HG02981 (cell line): ENCODE measurements around the gene AJM1.
"Not testable (repeated sequence)": the region's sequence is repeated elsewhere in the genome, so short reads cannot be mapped to it uniquely, and the experiment has no call there.

ENCODE experiments used
- ATAC-seq: cut with Tn5 transposase; IDR thresholded peaks from one replicate; pipeline ENCODE4 v1.9.1; 2021; ENCODE audit warnings: mild to moderate bottlenecking, moderate library complexity; ENCODE audit not compliant: unreplicated experiment

Gene AJM1

DNA sequence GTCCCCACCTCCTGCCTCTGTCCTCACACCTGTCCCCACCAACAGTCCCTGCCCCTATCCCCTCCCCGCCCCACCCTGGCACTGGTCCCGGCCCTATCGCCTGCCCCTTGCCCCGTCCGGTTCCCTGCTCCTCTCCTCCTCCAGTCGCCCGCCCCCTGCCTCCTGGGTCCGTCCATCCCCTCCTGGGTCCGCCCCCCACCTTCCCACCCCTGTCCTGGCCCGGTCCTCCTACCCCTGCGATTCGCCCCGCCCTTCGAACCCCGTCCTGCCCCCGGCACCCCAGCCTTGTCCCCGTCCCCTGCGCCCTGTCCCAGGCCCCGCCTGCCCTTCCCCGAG is 23.5 kb downstream of the AJM1 start:
- no peak for ATAC-seq

DNA sequence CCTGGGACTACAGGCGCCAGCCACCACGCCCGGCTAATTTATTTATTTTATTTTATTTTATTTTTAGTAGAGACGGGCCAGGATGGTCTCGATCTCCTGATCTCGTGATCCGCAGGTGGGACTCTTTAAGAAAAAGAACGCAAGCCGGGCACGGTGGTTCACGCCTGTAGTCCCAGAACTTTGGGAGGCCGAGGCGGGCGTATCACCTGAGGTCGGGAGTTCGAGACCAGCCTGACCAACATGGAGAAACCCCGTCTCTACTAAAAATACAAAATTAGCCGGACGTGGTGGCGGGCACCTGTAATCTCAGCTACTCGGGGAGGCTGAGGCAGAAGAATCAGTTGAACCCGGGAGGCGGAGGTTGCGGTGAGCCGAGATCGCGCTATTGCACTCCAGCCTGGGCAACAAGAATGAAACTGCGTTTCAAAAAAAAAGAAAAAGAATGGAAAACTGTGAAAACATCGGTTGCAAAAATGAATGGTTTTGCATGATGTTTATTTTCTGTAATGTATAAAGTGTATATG is 24.7 kb downstream of the AJM1 start:
- not testable (repeated sequence) for ATAC-seq

DNA sequence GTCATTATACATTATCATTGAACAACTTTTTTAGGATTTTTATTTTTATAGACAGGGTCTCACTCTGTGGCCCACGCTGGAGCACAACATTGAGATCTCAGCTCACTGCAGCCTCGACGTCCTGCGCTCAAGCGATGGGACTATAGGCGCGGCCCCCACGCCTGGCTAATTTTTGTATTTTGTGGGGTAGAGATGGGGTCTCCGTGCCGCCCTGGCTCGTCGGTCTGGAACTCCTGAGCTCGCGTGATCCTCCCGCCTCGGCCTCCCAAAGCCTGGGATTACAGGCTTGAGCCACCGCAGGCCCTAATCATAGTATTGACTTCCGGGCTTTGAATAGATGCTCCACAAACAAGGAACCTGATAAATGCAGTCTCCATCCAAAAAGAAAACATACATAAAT is 25.2 kb downstream of the AJM1 start:
- no peak for ATAC-seq

DNA sequence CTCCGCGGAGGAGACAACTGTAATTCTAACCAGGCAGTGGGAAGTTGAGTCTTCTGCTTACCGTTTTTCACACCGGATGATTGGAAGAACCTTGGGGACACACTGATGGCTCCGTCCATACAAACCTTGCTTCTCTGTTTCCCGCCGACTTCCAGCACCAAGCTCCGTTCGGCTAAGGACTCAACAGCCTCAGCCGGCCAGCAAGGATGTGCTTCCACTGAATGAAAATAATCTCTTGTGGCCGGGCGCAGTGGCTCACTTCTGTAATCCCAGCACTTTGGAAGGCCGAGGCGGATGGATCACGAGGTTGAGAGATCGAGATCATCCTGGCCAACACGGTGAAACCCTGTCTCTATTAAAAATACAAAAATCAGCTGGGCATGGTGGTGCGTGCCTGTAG is 25.6 kb downstream of the AJM1 start:
- ATAC-seq = no peak

DNA sequence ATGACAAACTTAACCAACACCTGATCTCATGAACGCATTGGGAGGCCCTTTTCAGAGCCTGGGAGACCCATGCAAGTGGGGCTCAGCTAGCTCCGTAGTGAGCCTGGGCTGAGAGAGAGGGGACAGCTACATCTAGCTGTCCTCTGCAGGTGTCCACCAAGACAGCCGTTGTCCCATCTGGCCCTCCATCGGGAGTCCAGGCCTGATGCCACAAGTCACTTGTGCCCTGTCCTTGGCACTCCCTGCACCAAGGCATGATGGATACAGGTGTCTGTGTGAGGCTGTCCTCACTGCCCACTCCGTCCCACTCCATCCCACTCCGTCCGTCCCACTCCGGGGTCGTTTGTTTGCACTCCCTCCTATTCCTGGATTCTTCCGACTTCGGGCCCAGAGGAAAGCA is 26.4 kb downstream of the AJM1 start:
- no peak for ATAC-seq

DNA sequence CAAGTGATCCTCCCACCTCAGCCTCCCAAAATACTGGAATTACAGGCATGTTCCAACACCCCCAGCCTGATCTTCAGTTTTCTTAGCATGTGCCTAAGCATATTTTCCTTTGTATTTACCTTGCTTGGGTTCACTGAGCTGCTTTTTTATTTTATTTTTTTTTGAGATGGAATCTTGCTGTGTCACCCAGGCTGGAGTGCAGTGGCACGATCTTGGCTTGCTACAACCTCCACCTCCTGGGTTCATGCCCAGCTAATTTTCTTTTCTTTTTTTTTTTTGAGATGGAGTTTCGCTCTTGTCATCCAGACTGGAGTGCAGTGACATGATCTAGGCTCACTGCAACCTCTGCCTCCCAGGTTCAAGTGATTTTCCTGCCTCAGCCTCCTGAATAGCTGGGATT is 27.3 kb downstream of the AJM1 start:
- not testable (repeated sequence) for ATAC-seq

DNA sequence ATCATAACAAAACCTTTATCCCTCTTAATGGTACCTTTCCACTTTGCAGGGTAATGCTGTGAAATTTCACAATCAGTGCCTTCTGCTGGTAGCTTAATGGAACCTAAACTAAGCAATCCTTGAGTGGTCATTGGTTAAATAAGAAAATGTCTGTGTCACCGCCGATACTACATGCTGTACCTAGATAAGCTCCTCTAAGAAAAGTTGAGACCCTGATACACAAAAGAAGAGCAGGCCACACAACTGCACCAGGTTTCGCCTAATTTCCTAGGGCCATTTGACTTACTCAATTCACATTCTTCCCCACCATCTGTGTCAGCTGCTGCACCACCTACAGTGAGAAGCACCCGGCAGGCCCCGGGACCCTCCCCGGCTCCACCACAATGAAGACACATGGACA is 32.9 kb downstream of the AJM1 start:
- ATAC-seq = no peak

DNA sequence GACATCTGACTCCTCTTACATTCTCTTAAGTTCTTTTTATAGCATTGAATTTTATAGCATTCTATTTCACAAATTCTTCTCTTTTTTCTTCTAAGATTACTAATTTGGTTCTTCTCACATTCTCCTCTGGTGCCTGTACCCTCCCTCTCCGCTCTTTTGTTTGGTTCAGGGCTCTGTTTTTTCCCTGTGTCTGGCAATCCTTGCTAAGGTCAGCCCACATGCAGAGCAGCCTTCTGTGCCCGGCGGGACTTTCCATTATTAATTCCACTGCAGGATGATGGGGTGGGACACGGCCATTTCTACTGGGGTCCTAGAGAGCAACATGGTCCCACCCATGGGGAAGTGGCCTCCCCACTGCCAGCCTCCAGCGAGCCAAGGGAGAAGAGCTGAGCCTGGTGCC is 34.2 kb downstream of the AJM1 start:
- ATAC-seq = no peak

DNA sequence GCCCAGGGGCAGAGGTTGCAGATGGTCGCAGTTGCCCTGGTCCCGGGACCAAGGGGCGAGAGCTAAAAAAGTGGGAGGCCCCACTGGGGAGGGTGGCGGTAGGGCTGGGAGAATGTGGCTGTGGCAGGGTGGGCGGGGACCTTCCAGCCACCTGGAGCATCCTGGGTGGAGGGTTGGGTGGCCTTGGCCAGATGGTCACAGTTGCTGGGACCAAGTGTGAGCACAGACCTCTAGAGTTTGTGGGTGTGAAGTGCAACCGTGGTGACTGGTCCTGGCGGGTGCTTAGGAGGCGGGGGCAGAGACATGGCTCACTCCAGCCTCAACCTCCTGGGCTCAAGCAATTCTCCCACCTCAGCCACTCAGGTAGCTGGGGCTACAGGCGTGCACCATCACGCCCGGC is 38.4 kb downstream of the AJM1 start:
- no peak for ATAC-seq

DNA sequence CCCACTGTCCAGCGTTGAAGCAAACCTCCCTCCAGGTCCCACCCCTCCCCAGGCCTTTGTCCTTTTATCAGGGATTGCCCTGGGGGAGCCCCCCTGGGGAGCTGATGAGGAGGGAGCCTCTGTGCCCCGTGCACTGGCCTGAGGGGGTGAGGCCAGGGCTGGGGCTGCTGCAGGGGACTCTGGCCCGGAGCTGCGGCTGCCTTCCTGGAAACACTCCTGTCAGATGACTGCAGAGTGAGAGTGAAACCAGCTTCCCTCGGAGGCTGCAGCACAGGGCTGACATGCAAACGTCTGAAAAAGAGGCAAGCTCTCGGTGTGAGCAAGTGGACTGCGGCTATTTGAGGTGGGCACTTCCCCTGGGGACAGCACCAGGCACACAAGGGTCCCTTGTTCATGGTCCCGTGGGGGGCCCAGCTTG is 39.4 kb downstream of the AJM1 start:
- no peak for ATAC-seq

DNA sequence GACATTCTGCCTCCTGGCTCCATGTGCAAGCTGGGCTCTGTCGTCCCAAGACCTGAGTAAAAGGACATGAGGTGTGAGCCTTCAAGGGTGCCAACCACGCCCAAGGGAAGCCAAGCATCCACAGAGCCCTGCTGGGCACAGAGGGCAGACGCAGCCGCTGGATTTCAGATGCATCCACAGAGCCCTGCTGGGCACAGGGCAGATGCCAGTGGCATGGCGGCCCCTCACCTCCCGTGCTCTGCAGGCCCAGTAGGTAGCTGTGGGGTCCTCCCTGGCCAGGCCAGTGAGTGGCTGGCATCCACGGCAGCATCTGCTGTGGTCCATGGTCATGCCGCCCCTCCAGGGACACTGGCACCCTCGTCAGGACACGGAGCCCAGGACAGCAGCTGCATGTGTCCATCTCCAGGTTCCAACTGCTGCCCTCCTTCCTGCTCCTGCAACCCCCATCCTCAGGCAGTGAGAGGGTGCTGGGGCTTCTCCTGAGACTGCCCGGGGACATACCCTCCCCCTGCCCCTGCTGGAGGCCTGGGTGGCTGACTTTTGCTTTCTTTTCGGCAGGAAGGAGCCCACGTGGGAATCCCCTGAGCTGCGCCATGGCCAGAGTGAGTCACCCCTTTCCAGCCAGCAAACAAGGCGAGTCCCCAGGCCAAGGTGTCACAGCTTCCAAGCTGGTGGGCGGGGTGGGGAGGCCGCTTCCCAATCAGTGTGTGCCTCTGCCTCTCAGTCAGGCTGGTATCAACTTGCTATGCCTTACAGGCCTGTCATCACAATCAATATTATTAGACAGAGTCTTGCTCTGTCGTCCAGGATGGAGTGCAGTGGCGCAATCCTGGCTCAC is 40.0 kb downstream of the AJM1 start:
- ATAC-seq = no peak

DNA sequence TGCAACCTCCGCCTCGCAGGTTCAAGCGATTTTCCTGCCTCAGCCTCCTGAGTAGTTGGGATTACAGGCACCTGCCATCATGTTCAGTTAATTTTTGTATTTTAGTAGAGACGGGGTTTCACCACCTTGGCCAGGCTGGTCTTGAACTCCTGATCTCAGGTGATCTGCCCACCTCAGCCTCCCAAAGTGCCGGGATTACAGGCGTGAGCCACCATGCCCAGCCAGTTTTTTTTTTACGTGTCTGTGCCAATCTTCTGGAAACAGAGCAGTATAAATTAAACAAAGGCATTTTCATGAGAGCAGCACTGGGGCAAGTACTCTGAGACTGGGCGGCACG is 40.6 kb downstream of the AJM1 start:
- ATAC-seq = not testable (repeated sequence)

DNA sequence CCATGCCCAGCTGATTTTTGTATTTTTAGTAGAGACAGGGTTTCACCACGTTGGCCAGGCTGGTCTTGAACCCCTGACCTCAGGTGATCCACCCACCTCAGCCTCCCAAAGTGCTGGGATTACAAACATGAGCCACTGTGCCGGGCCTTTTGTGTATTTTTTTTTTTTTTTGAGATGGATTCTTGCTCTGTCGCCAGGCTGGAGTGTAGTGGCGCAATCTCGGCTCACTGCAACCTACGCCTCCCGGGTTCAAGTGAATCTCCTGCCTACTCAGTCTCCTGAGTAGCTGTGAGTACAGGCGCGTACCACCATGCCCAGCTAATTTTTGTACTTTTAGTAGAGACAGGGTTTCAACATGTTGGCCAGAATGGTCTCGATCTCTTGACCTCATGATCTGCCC is 41.4 kb downstream of the AJM1 start:
- not testable (repeated sequence) for ATAC-seq

DNA sequence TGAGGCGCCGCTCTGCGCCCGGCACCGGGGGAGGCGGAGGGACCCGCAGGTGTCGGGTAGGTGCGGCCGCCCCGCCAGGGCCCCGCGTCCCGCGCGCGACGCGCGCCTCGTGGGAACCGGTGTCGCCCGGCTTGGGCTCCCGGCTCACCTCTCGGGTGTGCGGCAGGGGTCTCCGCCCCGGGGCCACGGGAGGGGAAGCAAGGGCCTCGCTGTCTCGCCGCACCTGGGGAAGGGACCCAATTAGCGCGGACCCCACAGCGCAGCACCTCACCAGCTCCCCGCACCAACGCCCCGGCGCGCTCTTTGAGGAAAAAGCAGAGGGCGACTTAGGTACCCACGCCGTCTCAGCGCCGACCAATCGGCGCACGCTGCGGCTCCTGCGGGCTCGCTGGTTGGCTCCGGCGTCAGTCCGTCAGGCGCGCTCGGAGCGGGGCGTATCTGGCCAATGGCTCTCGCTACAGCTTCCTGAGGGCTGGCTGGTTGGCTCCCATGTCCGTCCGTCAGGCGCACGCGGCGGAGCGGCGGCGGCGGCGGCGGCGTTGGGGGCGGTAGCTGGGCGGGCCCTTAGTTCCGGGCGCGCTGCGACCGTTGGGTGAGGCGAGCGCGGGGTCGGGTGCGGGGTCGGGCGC is 43.8 kb downstream of the AJM1 start, which contains the start of gene TRAF2:
Gene TRAF2, plus strand, starts transcription at position 567 of the 629 bp plus-strand sequence. CDS start 12,225 bp downstream, outside the sequence.
- peak; percentile 80 for ATAC-seq

DNA sequence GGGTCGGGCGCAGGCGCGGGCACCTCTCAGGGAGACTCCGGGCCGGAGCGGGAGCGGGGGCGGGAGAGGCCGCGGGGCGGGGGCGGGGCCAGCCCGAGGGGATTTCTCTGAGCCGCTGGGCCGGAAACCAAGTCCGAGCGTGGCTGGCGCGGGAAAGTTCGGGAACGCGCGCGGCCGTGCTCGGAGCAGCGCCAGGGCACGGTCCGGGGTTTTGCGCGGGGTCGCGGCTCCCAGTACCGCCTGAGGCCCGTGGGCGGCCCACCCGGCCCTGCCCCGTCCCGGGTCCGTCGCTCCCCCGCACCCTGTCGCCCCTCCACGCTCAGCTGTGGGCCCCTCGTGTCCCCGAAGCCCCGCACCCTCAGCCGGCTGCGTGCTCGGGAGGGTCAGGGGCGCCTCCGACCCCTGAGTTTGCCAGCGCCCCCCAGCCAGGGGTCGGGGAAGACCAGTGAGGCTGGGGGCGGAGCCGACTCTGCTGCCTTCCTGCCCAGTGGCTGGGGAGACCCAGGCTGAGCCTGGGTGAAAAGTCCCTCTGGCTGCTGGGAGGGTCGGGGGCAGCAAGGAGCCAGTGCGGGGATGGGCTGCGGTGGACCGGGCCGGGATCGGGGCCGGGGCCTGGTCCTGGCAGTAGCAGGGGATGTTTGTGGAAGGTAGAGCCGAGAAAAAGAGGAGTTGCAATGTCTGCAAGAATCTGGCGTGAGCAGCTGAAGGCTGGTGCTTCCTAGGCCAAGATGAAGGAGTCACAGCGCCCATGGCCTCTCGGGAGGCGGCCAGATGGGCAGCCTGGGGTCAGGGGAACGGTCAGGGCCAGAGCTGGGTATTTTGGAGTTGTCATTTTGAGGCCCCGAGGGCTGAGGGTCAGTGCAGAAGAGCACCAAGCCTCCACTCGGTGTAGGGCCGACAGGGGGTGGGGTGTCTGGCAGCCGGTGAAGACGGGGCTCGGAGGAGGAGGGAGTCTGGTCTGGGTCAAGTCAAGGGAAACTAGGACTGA is 44.6 kb downstream of the AJM1 start:
- no peak for ATAC-seq

DNA sequence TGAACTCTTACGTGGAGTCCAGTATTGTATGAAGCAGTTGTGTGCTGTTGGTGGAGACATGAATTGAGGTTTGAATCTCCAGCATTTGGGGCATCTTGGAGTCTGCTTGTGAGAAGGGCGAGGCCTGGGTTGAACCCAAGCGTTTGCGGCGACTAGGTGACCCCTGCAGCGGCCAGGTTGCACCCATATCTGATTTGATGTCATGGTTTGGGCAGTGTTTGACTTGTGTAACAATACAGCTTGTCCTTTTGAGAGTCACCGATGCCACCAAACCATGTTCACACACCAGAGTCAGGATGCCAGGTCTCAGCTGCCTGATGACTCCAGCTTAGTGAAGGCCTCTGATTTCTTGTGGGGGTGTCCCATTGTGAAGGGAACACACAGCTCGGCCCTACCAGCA is 46.2 kb downstream of the AJM1 start:
- ATAC-seq = no peak

DNA sequence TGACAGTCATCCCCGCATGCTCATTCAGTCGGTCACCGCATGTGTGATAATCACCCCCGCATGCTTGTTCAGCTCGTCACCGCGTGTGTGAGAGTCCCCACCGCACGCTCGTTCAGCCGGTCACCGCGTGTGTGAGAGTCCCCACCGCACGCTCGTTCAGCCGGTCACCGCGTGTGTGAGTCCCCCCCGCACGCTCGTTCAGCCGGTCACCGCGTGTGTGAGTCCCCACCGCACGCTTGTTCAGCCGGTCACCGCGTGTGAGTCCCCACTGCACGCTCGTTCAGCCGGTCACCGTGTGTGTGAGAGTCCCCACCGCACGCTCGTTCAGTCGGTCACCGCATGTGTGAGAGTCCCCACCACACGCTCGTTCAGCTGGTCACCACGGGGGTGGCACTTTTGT is 47.6 kb downstream of the AJM1 start:
- ATAC-seq = no peak

DNA sequence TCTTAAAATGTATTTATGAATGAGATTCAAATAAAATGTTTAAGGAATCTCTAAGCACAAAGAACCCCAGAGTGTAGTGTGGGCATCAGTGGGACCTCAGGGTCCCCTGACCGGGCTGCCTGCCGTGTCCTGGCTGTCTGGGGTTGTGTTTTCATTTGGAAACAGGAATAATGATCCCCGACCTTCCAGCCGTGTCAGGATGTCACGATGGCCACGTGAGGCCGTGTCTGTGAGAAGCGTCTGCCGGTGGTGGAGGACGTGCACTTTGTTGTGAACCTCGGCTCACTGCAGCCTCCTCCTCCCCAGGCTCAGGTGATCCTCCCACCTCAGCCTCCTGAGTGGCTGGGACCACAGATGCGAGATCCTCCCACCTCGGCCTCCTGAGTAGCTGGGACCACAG is 48.4 kb downstream of the AJM1 start:
- no peak for ATAC-seq
